ENCODE measurements around the gene SPC25. TPM values are rescaled to one million over a fixed set of nuclear protein-coding genes. Genes with fewer than 3 reads are reported as not detected.
"Not testable (repeated sequence)": the region's sequence is repeated elsewhere in the genome, so short reads cannot be mapped to it uniquely, and the experiment has no call there.

The SPC25 gene
- total RNA-seq, 6 donors from 2014 or later: 0.63 to 5.9 (median 1.3) TPM; not detected in 1

DNA sequence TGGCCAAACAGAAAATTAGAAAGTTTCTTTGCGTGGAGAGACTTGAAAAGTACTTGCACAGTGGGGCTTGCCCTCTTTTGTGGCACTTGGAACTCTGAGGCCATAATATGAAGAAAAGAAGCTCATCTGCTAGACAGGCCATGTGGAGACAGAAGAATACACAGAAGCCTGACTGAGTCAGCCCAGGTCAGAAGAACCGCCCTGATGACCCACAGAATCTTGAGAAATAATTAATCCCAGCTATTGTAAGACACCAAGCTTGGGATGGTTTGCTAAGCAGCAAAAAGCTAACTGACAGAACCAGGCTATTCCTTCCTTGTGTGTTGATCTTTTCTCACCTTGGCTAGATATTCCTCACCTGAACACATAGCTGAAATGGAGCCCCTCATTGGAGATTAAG is 44.6 kb upstream of the SPC25 start:
- Histone ChIP-seq H3K4me3 (no peak overlapping the region), H3K27ac (no peak overlapping the region), H3K9me3 (no peaks in the 10 kb centered on the region), H3K4me1 (no peaks in the 10 kb centered on the region), H3K36me3 (no peaks in the 10 kb centered on the region), H3K27me3 (no peaks in the 10 kb centered on the region)
- TF ChIP-seq POLR2A (IDR thresholded peaks at IDR 0.05) (no peak), POLR2AphosphoS5 (IDR thresholded peaks at IDR 0.05) (no peak), EP300 (IDR thresholded peaks at IDR 0.05) (no peak)
- TF ChIP-seq, protein P1, sequence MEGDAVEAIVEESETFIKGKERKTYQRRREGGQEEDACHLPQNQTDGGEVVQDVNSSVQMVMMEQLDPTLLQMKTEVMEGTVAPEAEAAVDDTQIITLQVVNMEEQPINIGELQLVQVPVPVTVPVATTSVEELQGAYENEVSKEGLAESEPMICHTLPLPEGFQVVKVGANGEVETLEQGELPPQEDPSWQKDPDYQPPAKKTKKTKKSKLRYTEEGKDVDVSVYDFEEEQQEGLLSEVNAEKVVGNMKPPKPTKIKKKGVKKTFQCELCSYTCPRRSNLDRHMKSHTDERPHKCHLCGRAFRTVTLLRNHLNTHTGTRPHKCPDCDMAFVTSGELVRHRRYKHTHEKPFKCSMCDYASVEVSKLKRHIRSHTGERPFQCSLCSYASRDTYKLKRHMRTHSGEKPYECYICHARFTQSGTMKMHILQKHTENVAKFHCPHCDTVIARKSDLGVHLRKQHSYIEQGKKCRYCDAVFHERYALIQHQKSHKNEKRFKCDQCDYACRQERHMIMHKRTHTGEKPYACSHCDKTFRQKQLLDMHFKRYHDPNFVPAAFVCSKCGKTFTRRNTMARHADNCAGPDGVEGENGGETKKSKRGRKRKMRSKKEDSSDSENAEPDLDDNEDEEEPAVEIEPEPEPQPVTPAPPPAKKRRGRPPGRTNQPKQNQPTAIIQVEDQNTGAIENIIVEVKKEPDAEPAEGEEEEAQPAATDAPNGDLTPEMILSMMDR (IDR thresholded peaks at IDR 0.05): no peak
- WGBS, 2 donors: 83 to 89% methylated on average over 2 of the region's 2 CpGs
- DNase-seq (no peak), ATAC-seq (ENCODE audit: low FRiP score in 2 of 2) (no peak)

DNA sequence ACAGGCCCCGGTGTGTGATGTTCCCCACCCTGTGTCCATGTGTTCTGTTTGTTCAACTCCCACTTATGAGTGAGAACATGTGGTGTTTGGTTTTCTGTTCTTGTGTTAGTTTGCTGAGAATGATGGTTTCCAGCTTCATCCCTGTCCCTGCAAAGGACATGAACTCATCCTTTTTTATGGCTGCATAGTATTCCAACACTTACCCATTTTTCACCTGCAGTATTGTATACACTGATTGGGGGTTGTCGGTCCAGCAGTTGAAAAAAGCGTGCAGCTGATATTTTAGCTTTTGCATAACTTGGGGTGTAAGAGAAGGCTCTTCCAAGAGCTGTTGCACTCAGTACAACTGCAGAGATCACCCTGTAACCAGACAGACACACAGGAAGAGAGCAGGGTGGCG is 41.9 kb upstream of the SPC25 start:
- H3K9me3 ChIP-seq: not testable (repeated sequence)

DNA sequence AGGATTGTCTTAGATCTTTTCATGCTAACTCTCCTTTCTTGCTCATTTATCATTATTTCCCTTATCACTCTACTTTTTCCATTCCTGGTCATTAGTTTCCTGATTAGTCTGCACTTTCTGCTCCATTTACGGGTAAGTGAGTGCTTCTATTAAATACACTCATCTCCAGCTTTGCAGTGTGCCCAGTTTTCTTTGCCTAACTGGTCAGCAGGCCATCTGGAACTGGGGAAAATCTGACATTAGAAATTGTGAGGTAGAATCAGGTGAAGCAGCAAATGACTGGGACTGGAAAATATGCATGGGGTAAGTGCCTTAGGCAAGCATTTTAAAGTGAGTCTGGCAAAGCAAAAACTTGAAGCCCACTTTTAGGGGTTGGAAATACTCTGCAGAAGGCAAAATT is 40.0 kb upstream of the SPC25 start:
- DNase-seq: no peak
- Histone ChIP-seq H3K4me1 (no peaks in the 10 kb centered on the region), H3K36me3 (no peaks in the 10 kb centered on the region), H3K4me3 (no peak overlapping the region), H3K27ac (no peak overlapping the region), H3K9me3 (no peaks in the 10 kb centered on the region), H3K27me3 (no peaks in the 10 kb centered on the region)
- WGBS, 2 donors: 69 to 89% methylated on average over 1 of the region's 1 CpG
- no peak for TF ChIP-seq POLR2AphosphoS5 (IDR thresholded peaks at IDR 0.05)
- TF ChIP-seq, protein P1 (IDR thresholded peaks at IDR 0.05): no peak
- no peak for TF ChIP-seq EP300 (IDR thresholded peaks at IDR 0.05)
- no peak for TF ChIP-seq POLR2A (IDR thresholded peaks at IDR 0.05)
- no peak for ATAC-seq (ENCODE audit: low FRiP score in 2 of 2)

More for the DNA sequence above, 41.9 kb upstream of the SPC25 start:
- H3K27me3 ChIP-seq; H3K4me1 ChIP-seq; H3K4me3 ChIP-seq; ATAC-seq (ENCODE audit: low FRiP score in 2 of 2); H3K27ac ChIP-seq; DNase-seq; H3K36me3 ChIP-seq: not testable (repeated sequence)
- 88 to 94% methylated on average over 4 of the region's 4 CpGs for WGBS, 2 donors

DNA sequence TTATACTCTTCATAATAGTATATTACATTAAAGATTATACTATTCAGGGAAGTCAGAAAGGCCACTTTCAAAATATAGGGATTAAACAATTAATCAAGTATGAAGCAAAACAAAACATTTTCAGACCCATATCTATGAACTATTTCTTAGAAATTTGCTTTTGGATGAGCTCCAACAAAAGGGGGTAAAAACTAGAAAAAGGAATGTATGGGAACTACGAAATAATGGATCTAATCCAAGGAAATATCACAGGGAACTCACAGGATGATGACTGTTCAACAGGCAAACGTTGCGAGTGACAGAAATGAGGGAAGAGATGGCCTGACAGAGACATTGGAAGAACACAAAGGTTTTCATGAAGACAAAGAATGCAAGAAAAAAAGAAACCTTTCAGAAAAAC is 38.8 kb upstream of the SPC25 start:
- Histone ChIP-seq H3K4me3 (no peak overlapping the region), H3K36me3 (no peaks in the 10 kb centered on the region), H3K27ac (no peak overlapping the region), H3K4me1 (no peaks in the 10 kb centered on the region), H3K9me3 (no peaks in the 10 kb centered on the region), H3K27me3 (no peaks in the 10 kb centered on the region)
- ATAC-seq (ENCODE audit: low FRiP score in 2 of 2): no peak
- 60 to 77% methylated on average over 3 of the region's 3 CpGs for WGBS, 2 donors
- TF ChIP-seq POLR2AphosphoS5 (IDR thresholded peaks at IDR 0.05): no peak
- no peak for TF ChIP-seq EP300 (IDR thresholded peaks at IDR 0.05)
- TF ChIP-seq, protein P1 (IDR thresholded peaks at IDR 0.05): no peak
- TF ChIP-seq POLR2A (IDR thresholded peaks at IDR 0.05): no peak
- no peak for DNase-seq

DNA sequence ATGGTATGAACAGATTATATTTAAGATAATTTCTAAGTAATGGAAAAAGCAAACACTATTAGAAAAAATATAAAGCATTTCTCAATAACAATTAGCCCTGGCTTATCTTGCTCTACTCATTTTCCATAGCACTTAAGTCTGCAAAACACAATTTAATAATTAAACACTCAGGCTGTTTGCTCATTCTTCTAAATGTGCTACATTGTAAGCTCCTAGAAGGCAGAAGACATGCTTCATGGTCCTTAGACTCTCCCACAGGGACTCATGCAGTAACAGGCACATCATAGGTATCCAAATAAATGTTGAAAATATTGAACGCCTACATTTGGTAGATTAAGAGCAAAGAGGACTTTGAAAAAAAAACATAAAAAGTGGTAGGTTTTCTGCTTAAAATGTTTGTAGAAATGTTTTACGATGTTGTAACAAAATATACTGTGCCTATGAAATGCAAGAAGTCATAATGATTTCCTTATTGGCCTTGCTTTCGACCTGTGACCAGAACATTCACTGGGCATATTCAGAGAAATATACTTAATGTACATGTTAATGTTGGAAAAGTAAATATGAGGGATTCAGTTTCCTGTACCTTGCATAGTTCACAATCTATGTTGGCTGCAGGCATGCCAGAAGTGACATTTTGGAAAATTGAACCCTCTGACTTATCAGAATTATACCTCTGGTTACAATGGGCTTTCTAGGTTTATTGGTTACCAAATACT is 38.0 kb upstream of the SPC25 start:
- Histone ChIP-seq H3K27ac (no peak overlapping the region), H3K27me3 (no peaks in the 10 kb centered on the region), H3K9me3 (no peaks in the 10 kb centered on the region), H3K4me3 (no peak overlapping the region), H3K36me3 (no peaks in the 10 kb centered on the region), H3K4me1 (no peaks in the 10 kb centered on the region)
- no peak for DNase-seq
- no peak for TF ChIP-seq EP300 (IDR thresholded peaks at IDR 0.05)
- TF ChIP-seq, protein P1 (IDR thresholded peaks at IDR 0.05): no peak
- TF ChIP-seq POLR2AphosphoS5 (IDR thresholded peaks at IDR 0.05): no peak
- TF ChIP-seq POLR2A (IDR thresholded peaks at IDR 0.05): no peak
- ATAC-seq (ENCODE audit: low FRiP score in 2 of 2): no peak
- 63 to 78% methylated on average over 3 of the region's 3 CpGs for WGBS, 2 donors
